Fibroblast of skin of back (primary cell): ENCODE measurements around the gene HOXB6.

Experiments
- DNase-seq: peaks from one replicate; pipeline ENCODE4 v3.0.0-alpha.2; 2013

The HOXB6 gene

GRCh38 chr17:48578616-48579470 lies 25.9 kb downstream of the HOXB6 start:
- DNase-seq = no peak

- DNase-seq = peak; percentile 74
Observed at GRCh38 chr17:48577946-48578615, 26.7 kb downstream of the HOXB6 start, which contains the start of gene HOXB4. HOXB4 (minus strand) TSS chr17:48578350; CDS start chr17:48578319, 31 bp downstream.

- no peak for DNase-seq
Observed at GRCh38 chr17:48577330-48577945, 27.3 kb downstream of the HOXB6 start.

GRCh38 chr17:48576479-48577309 lies 28.1 kb downstream of the HOXB6 start:
- DNase-seq = no peak

GRCh38 chr17:48575673-48576478 lies 28.9 kb downstream of the HOXB6 start:
- no peak for DNase-seq

- no peak for DNase-seq
Observed at GRCh38 chr17:48575066-48575582, 29.7 kb downstream of the HOXB6 start.

GRCh38 chr17:48574505-48575065 lies 30.2 kb downstream of the HOXB6 start:
- no peak for DNase-seq

GRCh38 chr17:48571826-48572417 lies 32.9 kb downstream of the HOXB6 start:
- DNase-seq = no peak

GRCh38 chr17:48571024-48571818 lies 33.6 kb downstream of the HOXB6 start:
- DNase-seq = no peak

- DNase-seq = no peak
Observed at GRCh38 chr17:48570325-48571023, 34.3 kb downstream of the HOXB6 start.

- DNase-seq = no peak
Observed at GRCh38 chr17:48569674-48570324, 35.0 kb downstream of the HOXB6 start.

GRCh38 chr17:48569240-48569582 lies 35.6 kb downstream of the HOXB6 start:
- no peak for DNase-seq

GRCh38 chr17:48568499-48569239 lies 36.1 kb downstream of the HOXB6 start:
- DNase-seq = no peak

GRCh38 chr17:48567646-48568354 lies 37.0 kb downstream of the HOXB6 start:
- no peak for DNase-seq

- no peak for DNase-seq
Observed at GRCh38 chr17:48567209-48567608, 37.6 kb downstream of the HOXB6 start.

GRCh38 chr17:48566717-48567116 lies 38.1 kb downstream of the HOXB6 start:
- DNase-seq = no peak
